GM10847 (cell line): Measurements from ENCODE around the gene NPM1.

ENCODE experiments used
- POLR2A ChIP-seq: IDR thresholded peaks from 2 replicates; pipeline ENCODE4 v1.6.1; 2011; ENCODE audit not compliant: insufficient read length; ENCODE audit errors: extremely low read depth

NPM1 gene

DNA sequence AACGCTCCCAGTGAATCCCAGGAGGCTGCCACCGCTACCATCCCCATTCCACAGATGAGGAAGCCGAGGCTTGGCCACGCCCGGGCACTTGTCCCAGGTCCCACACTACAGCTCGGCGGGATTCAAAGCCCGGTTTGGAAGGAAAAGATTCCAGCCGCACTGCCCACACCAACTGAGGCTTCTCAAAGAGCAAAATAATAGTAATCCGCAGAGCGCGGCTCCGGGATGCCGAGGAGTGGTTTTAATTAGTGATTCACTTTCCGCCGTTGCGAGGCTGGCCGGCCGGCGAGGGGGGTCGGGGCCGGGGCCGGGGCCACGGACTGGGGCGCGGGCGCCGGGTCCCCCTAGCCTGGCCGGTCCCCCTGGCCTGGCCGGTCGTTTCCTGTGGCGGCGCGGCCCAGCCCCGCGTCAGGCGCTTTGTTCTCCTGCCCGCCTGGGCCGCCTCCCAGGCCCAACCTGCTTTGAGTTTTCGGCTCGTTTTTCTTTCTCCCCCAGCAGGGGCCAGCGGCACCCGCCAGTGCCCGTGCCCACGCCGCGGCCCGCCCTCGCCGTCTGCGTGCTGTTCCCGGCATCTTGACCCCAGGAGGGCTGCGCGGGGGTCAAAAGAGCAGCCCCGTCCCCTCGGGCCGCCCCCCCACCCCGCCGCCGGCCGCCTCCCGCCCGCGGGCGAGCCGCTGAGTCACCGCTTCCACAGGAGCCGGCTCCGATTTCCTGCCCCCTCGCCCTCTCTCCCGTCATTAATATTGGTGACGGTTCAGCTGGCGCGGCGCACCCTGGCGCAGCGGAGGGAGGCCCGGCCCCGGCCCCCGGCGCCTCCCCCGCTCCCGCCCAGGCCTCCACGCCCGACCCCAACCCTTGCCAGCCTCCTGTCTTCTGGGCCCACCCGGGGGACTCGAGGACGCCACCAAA is 63.0 kb downstream of the NPM1 start:
- no peak for TF ChIP-seq POLR2A

DNA sequence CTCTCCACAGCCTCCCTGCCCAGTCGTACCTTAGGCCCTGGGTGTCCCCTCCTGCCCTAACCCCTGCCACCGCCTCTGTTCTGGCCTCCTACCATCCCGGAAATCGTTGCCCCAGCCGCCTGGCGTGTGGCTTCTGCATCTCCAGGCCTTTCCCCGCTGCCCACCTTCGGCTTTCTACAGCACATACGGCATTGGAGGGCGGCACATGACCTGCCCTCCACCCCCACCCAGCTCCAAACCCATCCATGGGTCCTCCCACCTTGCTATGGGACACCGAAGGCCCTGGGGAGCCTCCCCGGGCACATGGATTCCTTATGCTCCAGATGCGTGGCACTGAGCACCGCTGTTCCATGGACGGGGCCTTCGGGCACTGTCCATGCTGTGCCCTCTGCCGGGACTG is 63.8 kb downstream of the NPM1 start:
- no peak for TF ChIP-seq POLR2A

DNA sequence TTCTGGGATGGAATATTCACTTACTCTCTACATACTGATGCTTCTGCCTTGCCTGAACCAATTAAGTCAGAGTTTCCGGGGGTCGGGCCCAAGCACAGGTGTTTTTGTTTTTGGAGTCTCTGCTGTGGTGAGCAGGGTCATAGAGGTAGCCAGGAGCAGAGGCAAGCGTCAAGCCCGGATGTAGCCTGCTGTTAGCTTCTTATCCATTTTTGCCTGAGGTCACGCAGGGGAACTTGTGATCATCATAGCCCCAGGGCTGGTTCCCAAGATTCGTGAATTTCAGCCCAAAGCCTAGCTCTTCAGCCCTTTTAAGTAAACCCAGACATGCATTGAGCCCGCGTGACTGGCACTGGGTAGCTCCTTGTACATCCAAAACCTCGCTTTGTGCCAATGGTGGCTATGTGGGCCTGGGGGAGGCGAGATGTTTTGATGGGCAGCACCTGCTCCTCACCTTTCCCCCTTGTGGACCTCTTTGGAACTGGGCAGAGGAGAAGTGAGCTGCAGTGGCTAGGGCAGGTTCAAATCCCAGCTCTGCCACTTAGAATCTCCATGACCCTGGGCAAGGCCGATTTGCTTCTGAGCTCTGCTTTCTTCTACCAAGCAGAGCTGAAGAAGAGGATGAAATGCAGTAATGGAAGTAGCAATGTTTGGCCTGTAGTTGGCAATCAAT is 65.5 kb downstream of the NPM1 start:
- TF ChIP-seq POLR2A: no peak

DNA sequence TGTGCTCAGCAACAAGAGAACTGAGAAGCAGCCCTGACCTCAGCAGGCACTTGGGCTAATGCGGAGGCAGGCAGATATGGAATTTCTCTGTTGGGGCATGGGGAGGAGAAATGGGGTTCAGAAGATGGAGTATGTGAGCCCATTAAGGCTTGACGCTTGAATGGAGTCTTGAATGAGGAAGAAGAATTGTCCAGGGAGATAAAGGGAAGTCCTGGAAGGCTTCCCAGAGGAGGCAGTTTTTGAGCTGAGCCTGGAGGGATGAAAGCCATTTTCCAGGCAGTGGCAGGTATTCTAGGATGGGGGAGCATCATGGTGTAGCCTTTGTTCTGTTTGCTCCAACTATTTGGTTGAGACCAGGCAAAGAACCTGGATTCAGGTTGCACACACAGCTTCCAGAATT is 66.3 kb downstream of the NPM1 start:
- no peak for TF ChIP-seq POLR2A

DNA sequence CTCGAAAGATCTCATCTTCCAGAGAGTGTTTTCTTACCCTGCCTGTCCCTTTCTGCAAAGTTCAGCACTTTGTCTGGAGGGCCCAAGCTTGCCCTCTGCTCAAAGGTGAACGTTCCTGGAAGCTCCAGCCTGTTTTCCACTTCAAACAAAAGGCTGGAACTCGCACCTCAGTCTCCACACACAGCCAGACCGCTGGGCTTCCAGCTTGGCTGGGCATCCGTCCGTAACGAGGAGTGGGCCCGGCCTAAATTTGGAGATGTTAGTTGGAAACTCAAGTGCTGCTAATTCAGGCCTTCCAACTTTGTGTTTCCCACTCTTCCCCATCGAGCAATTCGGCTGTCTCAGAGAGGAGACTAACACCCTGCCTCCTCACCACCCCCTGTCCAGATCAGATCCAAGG is 66.9 kb downstream of the NPM1 start:
- no peak for TF ChIP-seq POLR2A

DNA sequence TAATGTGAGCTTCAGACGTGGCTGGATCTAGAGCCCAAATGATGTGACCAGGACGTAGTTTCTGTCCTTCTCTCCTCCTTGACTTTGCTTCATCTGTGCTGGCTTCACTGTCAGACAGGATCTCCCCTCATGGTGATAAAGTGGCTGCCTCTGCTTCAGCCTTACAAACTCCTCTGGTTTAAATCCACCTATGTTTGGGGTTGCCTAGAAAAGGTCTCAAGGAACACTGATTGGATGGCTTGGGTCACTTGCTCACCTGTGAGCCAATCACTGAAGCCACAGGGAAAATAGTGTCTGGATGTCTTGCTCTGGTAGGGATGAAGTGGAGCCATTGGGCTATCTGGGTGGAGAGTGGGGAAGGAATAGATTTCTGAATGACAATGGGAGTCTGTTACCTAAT is 67.9 kb downstream of the NPM1 start:
- no peak for TF ChIP-seq POLR2A

DNA sequence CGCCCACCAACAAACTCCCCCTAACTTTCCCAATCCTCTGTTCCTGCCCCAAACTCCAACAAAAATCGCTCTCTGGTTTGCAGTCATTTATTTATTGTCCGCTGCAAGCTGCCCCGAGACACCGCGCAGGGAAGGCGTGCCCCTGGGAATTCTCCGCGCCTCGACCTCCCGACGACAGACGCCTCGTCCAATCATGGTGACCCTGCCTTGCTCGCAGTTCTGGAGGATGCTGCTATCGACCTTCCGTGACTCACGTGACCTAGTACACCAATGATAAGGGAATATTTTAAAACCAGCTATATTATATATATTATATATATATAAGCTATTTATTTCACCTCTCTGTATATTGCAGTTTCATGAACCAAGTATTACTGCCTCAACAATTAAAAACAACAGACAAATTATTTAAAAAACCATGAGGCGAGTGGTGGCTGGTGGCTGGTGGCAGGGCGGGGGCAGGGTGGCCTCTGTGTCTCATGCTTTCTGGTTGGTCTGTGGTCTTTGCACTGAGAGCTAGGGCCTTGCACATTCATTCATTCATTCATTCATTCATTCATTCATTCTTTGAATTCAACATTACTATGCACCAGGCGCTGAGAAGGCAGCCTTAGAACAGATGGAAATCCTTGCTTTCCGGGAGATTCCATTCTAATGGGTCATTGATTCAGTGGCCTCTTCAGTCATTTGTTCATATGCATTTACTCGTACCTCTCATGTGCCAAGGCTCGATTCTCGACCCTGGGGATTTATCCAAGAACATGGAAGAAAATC is 69.7 kb downstream of the NPM1 start:
- no peak for TF ChIP-seq POLR2A

DNA sequence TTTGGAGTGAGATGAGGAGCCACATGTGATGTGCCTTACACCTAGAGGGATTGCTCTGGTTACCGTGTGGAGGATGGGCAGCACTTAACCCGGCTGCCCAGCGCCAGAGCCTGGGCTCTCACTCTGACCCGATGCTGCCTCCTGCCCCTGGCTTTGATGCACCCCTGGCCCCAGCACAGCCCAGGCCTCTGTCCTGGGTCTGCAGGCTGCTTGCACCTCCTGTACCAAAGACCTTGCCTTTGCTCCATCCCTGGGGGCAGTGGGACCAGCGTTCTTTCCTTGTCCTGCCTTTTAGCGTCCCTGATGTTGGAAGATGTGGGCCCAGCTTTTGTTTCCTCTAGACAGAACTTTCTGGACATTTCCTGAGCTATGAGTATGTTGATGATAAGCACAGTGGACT is 72.2 kb downstream of the NPM1 start:
- TF ChIP-seq POLR2A: no peak
